NCI-H2029 treated with DMSO at 0.1 percent for 48 hours (cell line): ENCODE results near the gene PIGT.

ENCODE experiments used
- DNase-seq: peaks from one replicate; lab custom pipeline; 2025; lab: John Stamatoyannopoulos, UW

Gene PIGT

DNA sequence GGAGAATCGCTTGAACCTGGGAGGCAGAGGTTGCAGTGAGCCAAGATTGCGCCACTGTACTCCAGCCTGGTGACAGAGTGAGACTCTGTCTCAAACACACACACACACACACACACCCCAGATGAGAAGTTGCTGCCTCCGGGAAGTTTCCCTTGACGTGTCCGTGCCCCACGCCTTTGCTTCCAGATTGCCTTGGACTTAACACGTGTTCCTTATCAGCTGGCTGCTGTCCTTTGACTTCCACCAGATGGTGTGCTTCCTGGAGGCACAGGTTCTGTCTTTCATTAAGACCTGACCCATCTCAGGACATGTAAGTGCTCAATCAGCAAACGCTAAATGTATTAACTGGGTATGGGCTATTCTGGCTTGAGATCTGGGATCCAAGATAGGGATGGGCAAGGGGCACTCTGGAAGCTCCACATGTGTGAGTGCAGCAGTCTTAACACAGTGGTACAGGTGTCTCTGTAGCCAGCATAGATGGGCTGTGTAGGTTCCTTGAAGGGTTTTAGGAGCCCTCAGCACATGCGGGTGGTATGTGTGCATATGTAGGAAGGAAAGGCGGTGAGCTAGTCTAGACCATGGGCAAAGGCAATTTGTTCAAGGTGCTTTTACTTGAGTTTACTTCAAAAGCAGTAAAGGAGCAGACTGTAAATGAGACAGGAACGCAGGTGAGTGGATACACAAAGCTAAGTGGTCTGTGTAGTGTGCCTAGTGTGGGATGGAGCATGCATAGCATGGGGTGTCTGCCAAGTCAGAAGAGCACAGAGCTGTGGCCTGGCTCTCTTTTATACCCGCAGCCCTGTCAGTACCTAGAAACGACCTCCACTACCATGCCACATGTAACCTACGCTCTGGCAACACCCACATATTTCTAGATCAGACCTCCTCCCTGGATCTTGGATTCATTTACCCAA, 11.6 kb downstream of the PIGT start:
- DNase-seq = peak; percentile 63

- DNase-seq = no peak
Observed at GRCh38 chr20:45429618-45430017, 13.7 kb downstream of the PIGT start.

DNA sequence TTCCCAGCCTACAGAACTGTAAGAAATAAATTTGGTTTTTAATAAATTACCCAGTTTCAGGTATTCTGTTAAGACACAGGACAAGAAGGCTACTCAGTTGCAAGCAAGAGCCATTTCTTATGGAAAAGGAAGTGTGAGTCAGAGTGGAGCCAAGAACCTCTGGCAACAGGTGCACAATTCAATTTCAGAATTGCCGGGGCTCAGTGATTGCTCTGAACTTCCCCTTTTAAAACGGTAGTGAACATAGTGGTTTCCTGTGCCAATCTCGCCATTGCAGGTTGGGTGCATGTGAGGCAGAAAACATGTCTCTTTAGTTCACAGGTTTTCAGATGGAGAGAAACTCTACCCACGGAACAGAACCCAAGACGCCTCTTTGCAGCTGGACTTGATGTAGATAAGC, 16.4 kb downstream of the PIGT start:
- no peak for DNase-seq

GRCh38 chr20:45433316-45433715, 17.4 kb downstream of the PIGT start:
- DNase-seq = no peak

- DNase-seq = no peak
Observed at GRCh38 chr20:45433976-45434375, 18.0 kb downstream of the PIGT start.

DNA sequence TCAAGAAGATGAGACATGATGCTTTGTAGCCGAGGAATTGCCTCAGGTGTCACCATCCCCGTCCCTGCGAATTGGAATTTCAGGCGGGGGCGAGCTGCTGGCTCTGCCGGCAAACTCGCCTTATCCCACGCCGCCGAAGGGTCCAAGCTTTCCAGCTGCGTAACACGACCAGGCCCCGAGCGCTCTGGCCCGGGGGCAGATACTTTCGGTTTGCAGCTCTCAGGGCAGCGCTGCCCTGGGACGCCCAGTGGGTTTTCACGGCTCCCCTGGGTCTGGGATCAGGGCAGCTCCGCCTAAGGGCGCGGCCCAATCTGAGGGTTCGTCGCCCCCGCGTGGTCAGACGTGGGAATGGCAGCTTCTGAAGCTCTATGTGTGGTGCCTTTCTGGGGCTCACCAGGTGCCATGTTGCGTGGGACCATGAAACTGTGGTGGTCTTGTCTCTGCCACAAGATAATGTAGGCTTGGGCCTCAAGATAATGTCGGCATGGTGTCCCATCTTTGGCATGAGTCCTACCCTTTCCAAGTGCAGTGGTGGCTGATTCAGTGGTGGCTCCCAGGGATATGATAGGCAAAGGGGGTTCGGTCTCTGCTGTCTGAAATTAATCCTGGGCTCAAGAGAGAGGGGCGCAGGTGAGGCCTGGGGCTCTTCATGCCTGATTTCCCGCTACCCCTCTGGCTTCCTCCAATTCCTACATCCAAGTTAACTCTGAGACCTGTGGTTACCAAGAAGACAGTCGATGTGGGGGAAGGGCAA, 21.0 kb downstream of the PIGT start:
- peak; percentile 66 for DNase-seq

- DNase-seq = no peak
Observed at GRCh38 chr20:45440424-45440823, 24.5 kb downstream of the PIGT start.

GRCh38 chr20:45440891-45441685, 25.1 kb downstream of the PIGT start:
- no peak for DNase-seq

GRCh38 chr20:45441746-45442145, 25.8 kb downstream of the PIGT start:
- DNase-seq = no peak

DNA sequence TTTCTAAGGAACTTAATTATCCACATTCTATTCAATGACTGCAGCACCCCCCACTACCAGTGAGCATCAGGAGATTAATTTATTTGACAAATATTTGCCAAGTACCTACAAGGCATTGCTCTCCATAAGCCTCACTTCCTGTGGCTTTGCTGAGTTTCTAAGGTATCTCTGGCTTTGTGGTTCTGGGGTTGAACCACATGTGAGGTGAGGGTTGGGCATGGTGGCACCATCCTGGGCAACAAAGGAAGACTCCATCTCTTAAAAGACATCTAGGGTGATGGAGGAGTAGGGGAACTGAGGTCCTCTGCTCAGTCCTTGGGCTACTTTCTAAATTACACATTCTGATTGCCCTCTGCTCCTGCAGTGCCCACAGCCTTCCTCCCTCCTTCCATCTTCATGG, 28.1 kb downstream of the PIGT start:
- no peak for DNase-seq

GRCh38 chr20:45445805-45446562, 30.0 kb downstream of the PIGT start:
- peak; percentile 7 for DNase-seq

DNA sequence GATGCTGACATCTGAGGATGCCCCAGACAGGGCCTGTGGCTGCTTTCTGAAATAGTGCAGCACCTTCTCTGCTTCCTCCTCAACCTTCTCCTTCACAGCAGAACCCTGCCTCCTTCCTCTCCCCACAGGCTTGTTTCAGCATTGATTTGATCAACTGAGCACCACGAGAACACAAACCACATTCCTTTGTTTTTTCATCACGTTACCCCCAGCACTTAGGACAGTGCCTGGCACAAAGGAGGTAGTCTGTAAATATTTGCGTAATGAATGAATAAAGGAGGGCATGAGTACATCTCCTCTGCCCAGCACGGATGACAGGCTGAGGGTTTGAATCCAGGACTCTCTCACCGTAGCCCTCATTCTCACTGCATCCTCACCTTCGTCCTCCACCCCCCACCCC, 32.3 kb downstream of the PIGT start:
- DNase-seq = peak; percentile 90

GRCh38 chr20:45449528-45449927, 33.6 kb downstream of the PIGT start:
- peak; percentile 27 for DNase-seq

DNA sequence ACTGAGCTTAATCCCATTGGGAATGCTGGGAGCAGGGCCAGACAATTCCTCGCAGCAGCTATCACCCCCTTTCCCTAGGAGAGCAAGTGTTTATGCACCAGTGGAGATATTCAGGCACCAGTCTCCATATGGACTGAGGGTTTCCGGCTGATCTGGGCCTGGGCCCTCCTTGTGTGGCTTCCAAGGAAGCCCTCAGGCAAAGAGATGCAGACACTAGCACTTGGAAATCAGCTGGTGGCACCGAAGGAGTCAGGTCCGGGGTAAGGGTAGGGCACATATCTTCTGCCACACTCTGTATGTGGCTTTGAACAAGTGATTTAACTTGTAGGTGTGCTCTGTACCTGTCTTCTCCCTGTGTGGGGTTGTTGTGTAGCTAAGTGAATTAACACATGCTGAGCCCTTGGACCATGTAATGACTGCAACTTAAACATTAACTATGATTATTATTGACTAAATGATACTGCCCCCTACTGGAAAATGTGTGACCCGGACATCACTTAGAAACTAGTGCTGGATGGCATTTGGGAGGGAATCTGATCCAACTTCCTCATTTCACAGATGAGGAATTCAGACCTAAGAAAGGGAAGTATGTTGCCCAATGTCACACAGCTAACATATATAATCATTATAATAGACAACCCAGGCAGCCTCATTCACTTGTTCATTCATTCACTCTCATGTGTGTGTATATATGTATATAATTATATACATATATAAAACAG, 34.3 kb downstream of the PIGT start:
- peak; percentile 12 for DNase-seq

GRCh38 chr20:45452238-45452637, 36.3 kb downstream of the PIGT start:
- no peak for DNase-seq

DNA sequence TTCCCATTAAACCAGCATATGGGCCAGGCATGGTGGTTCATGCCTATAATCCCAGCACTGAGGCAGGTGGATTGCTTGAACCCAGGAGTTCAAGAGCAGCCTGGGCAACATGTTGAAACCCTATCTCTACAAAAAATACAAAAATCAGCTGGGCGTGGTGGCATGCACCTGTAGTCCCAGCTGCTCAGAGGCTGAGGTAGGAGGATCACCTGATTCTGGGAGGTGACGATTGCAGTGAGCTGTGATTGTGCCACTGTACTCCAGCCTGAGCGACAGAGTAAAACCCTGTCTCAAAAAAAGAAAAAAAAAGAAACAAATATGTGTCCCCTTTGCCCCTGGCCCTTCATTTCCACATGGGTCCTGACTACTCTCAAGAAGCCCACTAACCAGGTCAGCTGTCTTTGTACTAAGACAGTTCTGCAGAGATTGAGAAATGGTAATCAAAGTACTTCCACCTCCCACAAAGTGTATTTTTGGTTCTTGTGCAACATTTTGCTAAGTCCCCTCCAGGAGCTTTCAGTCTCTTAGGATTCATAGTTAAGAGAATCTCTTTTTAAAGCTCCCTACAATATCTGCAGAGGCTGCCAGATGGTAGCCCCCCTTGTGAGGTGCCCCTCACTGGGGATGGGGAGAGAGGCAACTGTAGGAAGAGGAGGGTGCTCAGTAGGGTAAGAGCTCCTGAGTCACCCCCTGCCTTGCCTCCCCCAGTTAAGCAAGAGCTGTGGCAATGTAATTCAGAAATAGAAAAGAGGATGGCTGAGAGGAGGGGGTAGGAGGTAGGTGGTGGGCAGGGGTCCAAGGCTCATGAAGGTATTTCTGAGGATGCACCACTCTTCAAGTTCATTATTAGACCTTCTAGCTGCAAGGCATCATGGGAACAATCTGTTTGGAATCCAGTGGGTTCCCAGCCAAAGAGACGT, 37.1 kb downstream of the PIGT start:
- DNase-seq = no peak

- DNase-seq = peak; percentile 40
Observed at GRCh38 chr20:45456632-45457031, 40.7 kb downstream of the PIGT start.

DNA sequence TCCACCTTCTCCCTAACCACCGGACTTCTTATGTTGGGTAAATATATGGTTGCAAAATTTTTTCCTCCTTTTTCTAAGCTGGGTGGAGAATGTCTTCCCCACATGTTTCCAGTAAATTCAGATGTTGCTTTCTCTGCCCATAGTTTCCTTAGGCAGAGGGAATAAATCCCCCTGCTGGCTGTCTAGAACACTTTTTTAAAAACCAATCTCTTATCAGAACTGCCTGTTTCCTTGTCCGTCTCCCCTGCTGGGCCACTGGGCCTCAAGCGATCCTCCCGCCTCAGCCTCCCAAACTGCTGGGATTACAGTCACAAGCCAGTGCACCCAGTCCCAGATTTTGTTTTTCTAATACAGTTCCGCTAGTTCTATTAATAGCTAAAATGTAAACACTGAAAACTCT, 43.7 kb downstream of the PIGT start:
- DNase-seq = no peak

DNA sequence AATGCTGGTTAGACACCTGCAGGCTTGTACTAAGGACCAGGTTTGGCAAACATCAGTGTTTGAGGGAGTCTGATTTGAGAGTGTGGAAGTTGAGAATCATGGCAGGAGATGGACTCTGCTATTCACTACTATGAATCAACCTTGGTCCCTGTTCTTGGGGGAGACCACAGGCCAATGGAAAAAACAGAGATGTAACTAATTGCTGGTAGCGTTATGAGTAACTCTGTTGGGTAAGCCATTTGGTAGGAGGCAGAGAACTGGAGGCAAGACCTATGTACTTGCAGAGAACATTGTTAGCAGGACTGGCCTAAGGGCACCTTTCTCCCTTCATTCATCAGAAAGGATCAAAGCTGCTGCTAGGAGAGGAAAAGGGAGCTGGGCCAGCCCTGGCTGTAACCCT, 45.3 kb downstream of the PIGT start:
- no peak for DNase-seq
